Measurements from ENCODE around the gene DCDC2C. TPM values are rescaled to one million over a fixed set of nuclear protein-coding genes. Genes with fewer than 3 reads are reported as not detected.

Gene DCDC2C
- polyA plus RNA-seq, 10 donors = 0.16 to 1.1 (median 0.42) TPM; not detected in 2

DNA sequence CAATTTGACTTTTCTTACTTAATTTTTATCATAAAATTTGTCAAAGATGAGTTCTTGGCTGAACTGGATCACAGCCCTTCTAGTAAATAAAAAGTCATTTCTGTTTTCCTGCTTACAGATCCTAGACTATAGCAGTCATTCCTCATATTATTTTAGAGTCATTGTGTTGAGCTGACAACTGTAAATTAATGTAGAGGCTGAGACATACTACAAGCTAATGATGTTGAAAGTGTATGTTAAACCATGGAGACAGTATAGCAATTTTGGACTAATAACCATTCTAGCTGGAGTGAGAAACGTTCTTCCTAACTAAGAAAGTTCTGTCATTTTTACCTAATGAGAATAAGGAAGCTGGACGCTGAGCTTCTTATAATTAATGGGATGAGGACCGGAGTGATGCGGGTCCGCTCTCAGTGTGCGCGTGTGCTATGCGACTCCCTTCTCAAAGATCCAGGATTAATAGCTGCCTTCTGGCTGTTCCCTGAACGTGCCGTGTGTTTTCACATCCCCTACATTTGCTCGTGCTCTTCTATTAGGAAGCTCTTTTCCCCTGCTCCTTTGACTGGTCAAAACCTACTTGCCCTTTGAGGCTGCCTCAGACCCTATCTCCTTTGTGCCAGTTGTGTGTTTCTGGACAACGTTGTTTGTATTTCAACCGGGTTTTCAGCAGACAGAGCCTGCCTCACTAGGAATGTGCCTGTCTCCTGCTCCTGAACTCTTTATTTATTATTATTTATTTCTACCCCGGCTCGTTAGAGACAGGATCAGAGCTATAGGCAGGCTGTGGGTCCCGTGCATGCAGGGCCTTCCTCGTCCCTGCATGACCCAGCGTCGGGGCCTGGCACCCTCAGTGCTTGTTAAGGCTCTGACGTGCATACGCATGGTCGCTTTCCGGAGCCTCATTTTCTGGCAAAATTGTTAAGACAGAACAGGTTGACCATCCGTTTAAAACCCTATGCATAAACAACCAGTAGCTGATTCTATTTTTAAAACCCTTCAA is 182.6 kb downstream of the DCDC2C start:
- no peak for DNase-seq

DNA sequence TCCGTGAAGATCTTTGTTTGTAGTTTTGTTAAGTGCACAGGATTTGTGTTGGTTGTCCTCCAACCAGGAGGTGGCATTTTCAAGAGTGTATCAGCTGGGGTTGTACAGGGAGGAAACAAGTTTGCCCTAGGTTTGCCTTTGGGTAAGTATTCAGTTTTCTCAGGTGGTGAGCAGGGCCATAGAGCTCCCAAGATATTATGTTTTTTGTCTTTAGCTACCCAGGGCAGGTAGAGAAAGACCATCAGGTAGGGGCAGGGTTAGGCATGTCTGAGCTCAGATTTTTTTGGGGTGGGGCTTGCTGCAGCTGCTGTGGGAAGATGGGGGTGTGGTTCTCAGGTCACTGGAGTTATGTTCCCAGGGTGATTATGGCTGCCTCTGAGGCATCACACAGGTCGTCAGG is 191.6 kb downstream of the DCDC2C start:
- no peak for DNase-seq

Other genes with a start within 250 kb of the DCDC2C start
- 10 to 100 TPM; 48.7 to 67.8 (median 56.4) TPM for gene ADI1, start 184.0 kb upstream of the DCDC2C start, polyA plus RNA-seq (ENCODE audit: insufficient read length in 10 of 10)
- 10 to 100 TPM; 15.9 to 20.7 (median 18.6) TPM for gene RNASEH1, start 145.2 kb upstream of the DCDC2C start, polyA plus RNA-seq (ENCODE audit: insufficient read length in 10 of 10)
- gene RPS7, start 128.3 kb upstream of the DCDC2C start, polyA plus RNA-seq (ENCODE audit: insufficient read length in 10 of 10) = 1,000 to 10,000 TPM; 1,713 to 2,141 (median 2,026) TPM
- 1 to 10 TPM in 1 of 10 donors, under 1 TPM in 7, not detected in 2; 0.26 to 1.4 (median 0.49) TPM for gene COLEC11, start 108.5 kb upstream of the DCDC2C start, polyA plus RNA-seq (ENCODE audit: insufficient read length in 10 of 10)
- gene ALLC, start 45.4 kb upstream of the DCDC2C start, polyA plus RNA-seq (ENCODE audit: insufficient read length in 10 of 10) = under 1 TPM in 3 of 10 donors, not detected in 7; 0.11 to 0.20 (median 0.14) TPM